ENCODE measurements around the gene PEX11G. TPM values are rescaled to one million over a fixed set of nuclear protein-coding genes. Genes with fewer than 3 reads are reported as not detected.

Gene PEX11G
- total and polyA plus RNA-seq, 2 donors (not counting 3 experiments of a cell fraction or from before 2014, with no cell fraction given): 1.3 to 1.9 TPM

GRCh38 chr19:7529246-7529600, 40.4 kb upstream of the PEX11G start:
- dilution Hi-C loops (cut with MboI; ENCODE audit: extremely low pct_ligation_motif_present, low sequenced_read_pairs): no loop called here
- no peak overlapping the region for H3K4me2 ChIP-seq (ENCODE audit: insufficient read depth, low read length)
- POLR2A ChIA-PET: no interaction called here
- H3K4me1 ChIP-seq (ENCODE audit: control insufficient read depth, extremely low read depth, insufficient read depth, low read length): peaks cover 3% of the 10 kb centered on the region
- H3K9me1 ChIP-seq (replicated peaks; ENCODE audit: control insufficient read depth, extremely low read depth, insufficient read depth, low read length): no peaks in the 10 kb centered on the region
- no peaks in the 10 kb centered on the region for H3K79me2 ChIP-seq (ENCODE audit: control insufficient read depth, insufficient read depth, low read length)
- no peak overlapping the region for H3K27ac ChIP-seq (ENCODE audit: insufficient read depth, low read depth, low read length)
- no TSS peak for BruUV-seq (replicated peaks)
- FAIRE-seq: no peak
- H3K9ac ChIP-seq (replicated peaks; ENCODE audit: extremely low read depth, insufficient read depth, low read length): no peak overlapping the region
- intact Hi-C loops (cut with micrococcal nuclease): no loop called here
- CTCF ChIA-PET: no interaction called here
- peaks cover 3 to 11% of the 10 kb centered on the region in 2 experiments for H3K36me3 ChIP-seq (ENCODE audit: control insufficient read depth in 2 of 2, extremely low read depth in 1 of 2, insufficient read depth in 2 of 2, low read length in 2 of 2)
- no peaks in the 10 kb centered on the region for H3K9me3 ChIP-seq (replicated peaks; ENCODE audit: control insufficient read depth, insufficient read depth, low read length)
- TF ChIP-seq MAX (IDR thresholded peaks at IDR 0.05; ENCODE audit: insufficient read depth, insufficient read length) (no peak), POLR2AphosphoS5 (IDR thresholded peaks at IDR 0.05; ENCODE audit: insufficient read depth, low read depth, low read length) (no peak), EZH2 (IDR thresholded peaks at IDR 0.05; ENCODE audit: borderline replicate concordance, low read depth, low read length, severe bottlenecking) (no peak), CTCF (IDR thresholded peaks at IDR 0.05; ENCODE audit: extremely low read depth in 1 of 2, insufficient read depth in 1 of 2, low read depth in 1 of 2, low read length in 2 of 2) (no peak), POLR2A (IDR thresholded peaks at IDR 0.05; ENCODE audit: low read depth, low read length) (no peak), JUN (IDR thresholded peaks at IDR 0.05; ENCODE audit: borderline replicate concordance, insufficient read depth, insufficient read length, low read depth) (no peak), MYC (IDR thresholded peaks at IDR 0.05; ENCODE audit: low read depth, low read length) (no peak), GATA2 (IDR thresholded peaks at IDR 0.05; ENCODE audit: insufficient read depth, insufficient read length, low read depth, low read length) (no peak), FOS (IDR thresholded peaks at IDR 0.05; ENCODE audit: borderline replicate concordance, insufficient read depth, low read length) (no peak)
- H4K20me1 ChIP-seq (replicated peaks; ENCODE audit: control insufficient read depth, extremely low read depth, insufficient read depth, low read length): no peaks in the 10 kb centered on the region
- no peak for DNase-seq (ENCODE audit: low read depth, low spot score)
- no peak overlapping the region for H3K4me3 ChIP-seq (replicated peaks in 1 of 3; ENCODE audit: insufficient read depth in 1 of 3, low read depth in 1 of 3, low read length in 3 of 3)
- H2AFZ ChIP-seq (ENCODE audit: low read depth, low read length): no peak overlapping the region
- no peaks in the 10 kb centered on the region for H3K27me3 ChIP-seq (ENCODE audit: control insufficient read depth in 2 of 2, insufficient read depth in 2 of 2, low read length in 2 of 2)
